ENCODE results near the gene MPP3. TPM values are rescaled to one million over a fixed set of nuclear protein-coding genes. Genes with fewer than 3 reads are reported as not detected.

MPP3 gene
- polyA plus RNA-seq, 3 donors, result 1.5 TPM; not detected in 2

GRCh38 chr17:43784628-43785101, 48.3 kb downstream of the MPP3 start:
- WGBS (ENCODE audit: insufficient coverage), result 94% methylated on average over 4 of the region's 5 CpGs
- H3K27ac ChIP-seq (ENCODE audit: low read depth in 1 of 2, low read length in 2 of 2), result no peak overlapping the region
- H3K36me3 ChIP-seq (replicated peaks in 1 of 2; ENCODE audit: control insufficient read depth in 1 of 2, insufficient read depth in 2 of 2, low read length in 2 of 2), result no peaks in the 10 kb centered on the region
- no peaks in the 10 kb centered on the region for H4K20me1 ChIP-seq (ENCODE audit: insufficient read depth, low read length)
- H3K9ac ChIP-seq (ENCODE audit: insufficient read depth, low read length, poor library complexity, severe bottlenecking), result no peak overlapping the region
- peaks cover 0 to 7% (median 4%) of the 10 kb centered on the region in 3 donors for H3K27me3 Mint-ChIP-seq (ENCODE audit: low read depth in 3 of 3)
- no peak for DNase-seq
- H3K79me2 ChIP-seq (ENCODE audit: insufficient read depth, low read length), result no peaks in the 10 kb centered on the region
- H3K4me1 Mint-ChIP-seq, result peaks cover 67% of the 10 kb centered on the region
- H3K4me1 ChIP-seq (ENCODE audit: control insufficient read depth in 1 of 2, insufficient read depth in 2 of 2, low read length in 2 of 2), result peaks cover 39 to 73% of the 10 kb centered on the region in 2 donors
- H3K4me3 Mint-ChIP-seq, result peak overlapping the region in 1 of 2 donors; percentile 3
- TF ChIP-seq, protein P1, sequence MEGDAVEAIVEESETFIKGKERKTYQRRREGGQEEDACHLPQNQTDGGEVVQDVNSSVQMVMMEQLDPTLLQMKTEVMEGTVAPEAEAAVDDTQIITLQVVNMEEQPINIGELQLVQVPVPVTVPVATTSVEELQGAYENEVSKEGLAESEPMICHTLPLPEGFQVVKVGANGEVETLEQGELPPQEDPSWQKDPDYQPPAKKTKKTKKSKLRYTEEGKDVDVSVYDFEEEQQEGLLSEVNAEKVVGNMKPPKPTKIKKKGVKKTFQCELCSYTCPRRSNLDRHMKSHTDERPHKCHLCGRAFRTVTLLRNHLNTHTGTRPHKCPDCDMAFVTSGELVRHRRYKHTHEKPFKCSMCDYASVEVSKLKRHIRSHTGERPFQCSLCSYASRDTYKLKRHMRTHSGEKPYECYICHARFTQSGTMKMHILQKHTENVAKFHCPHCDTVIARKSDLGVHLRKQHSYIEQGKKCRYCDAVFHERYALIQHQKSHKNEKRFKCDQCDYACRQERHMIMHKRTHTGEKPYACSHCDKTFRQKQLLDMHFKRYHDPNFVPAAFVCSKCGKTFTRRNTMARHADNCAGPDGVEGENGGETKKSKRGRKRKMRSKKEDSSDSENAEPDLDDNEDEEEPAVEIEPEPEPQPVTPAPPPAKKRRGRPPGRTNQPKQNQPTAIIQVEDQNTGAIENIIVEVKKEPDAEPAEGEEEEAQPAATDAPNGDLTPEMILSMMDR (IDR thresholded peaks at IDR 0.05), result no peak
- intact Hi-C loops (cut with micrococcal nuclease), result no loop called here
- H2AFZ ChIP-seq (ENCODE audit: insufficient read depth, low read depth, low read length, poor library complexity, severe bottlenecking), result no peak overlapping the region
- H3K4me2 ChIP-seq (replicated peaks; ENCODE audit: extremely low read depth, low read length, poor library complexity, severe bottlenecking), result no peak overlapping the region
- H3K4me3 ChIP-seq (replicated peaks in 1 of 3; ENCODE audit: low read depth in 2 of 3, low read length in 3 of 3), result no peak overlapping the region
- H3K27ac Mint-ChIP-seq, result no peak overlapping the region
- no peaks in the 10 kb centered on the region for H3K9me3 ChIP-seq (replicated peaks in 1 of 2; ENCODE audit: control insufficient read depth in 1 of 2, insufficient read depth in 1 of 2, low read length in 2 of 2)
- no peaks in the 10 kb centered on the region for H3K27me3 ChIP-seq (ENCODE audit: control insufficient read depth in 2 of 2, insufficient read depth in 2 of 2, low read length in 2 of 2)
- H3K9me3 Mint-ChIP-seq, result no peaks in the 10 kb centered on the region
- no peaks in the 10 kb centered on the region for H3K36me3 Mint-ChIP-seq

GRCh38 chr17:43784068-43784467, 48.9 kb downstream of the MPP3 start:
- no peak for DNase-seq
- H2AFZ ChIP-seq (ENCODE audit: insufficient read depth, low read depth, low read length, poor library complexity, severe bottlenecking), result no peak overlapping the region
- Mint-ChIP-seq H3K27ac (no peak overlapping the region), H3K4me3 (no peak overlapping the region), H3K9me3 (no peaks in the 10 kb centered on the region), H3K36me3 (no peaks in the 10 kb centered on the region), H3K27me3 (ENCODE audit: low read depth in 3 of 3) (peaks cover 0 to 7% (median 4%) of the 10 kb centered on the region in 3 donors), H3K4me1 (peaks cover 73% of the 10 kb centered on the region)
- H3K4me2 ChIP-seq (replicated peaks; ENCODE audit: extremely low read depth, low read length, poor library complexity, severe bottlenecking), result no peak overlapping the region
- no peaks in the 10 kb centered on the region for H3K36me3 ChIP-seq (replicated peaks in 1 of 2; ENCODE audit: control insufficient read depth in 1 of 2, insufficient read depth in 2 of 2, low read length in 2 of 2)
- H3K9ac ChIP-seq (ENCODE audit: insufficient read depth, low read length, poor library complexity, severe bottlenecking), result no peak overlapping the region
- no peaks in the 10 kb centered on the region for H3K79me2 ChIP-seq (ENCODE audit: insufficient read depth, low read length)
- peaks cover 45 to 79% of the 10 kb centered on the region in 2 donors for H3K4me1 ChIP-seq (ENCODE audit: control insufficient read depth in 1 of 2, insufficient read depth in 2 of 2, low read length in 2 of 2)
- TF ChIP-seq, protein P1 (IDR thresholded peaks at IDR 0.05), result no peak
- H3K27ac ChIP-seq (ENCODE audit: low read depth in 1 of 2, low read length in 2 of 2), result no peak overlapping the region
- H3K4me3 ChIP-seq (replicated peaks in 1 of 3; ENCODE audit: low read depth in 2 of 3, low read length in 3 of 3), result no peak overlapping the region
- H4K20me1 ChIP-seq (ENCODE audit: insufficient read depth, low read length), result no peaks in the 10 kb centered on the region
- intact Hi-C loops (cut with micrococcal nuclease), result no loop called here
- H3K27me3 ChIP-seq (ENCODE audit: control insufficient read depth in 2 of 2, insufficient read depth in 2 of 2, low read length in 2 of 2), result no peaks in the 10 kb centered on the region
- H3K9me3 ChIP-seq (replicated peaks in 1 of 2; ENCODE audit: control insufficient read depth in 1 of 2, insufficient read depth in 1 of 2, low read length in 2 of 2), result no peaks in the 10 kb centered on the region
- 100% methylated on average over 1 of the region's 2 CpGs for WGBS (ENCODE audit: insufficient coverage)

Data from CD14-positive monocyte (primary cell).